DOHH2 (cell line): ENCODE measurements around the gene UBE2D3.

Source experiments
- EZH2phosphoT487 ChIP-seq: fragments of 200-600 bp; sonication (generic); IDR thresholded peaks from 2 replicates; pipeline ENCODE4 v1.6.1; 2017; ENCODE audit warnings: borderline replicate concordance, mild to moderate bottlenecking, antibody characterized with exemption, low read length, moderate library complexity, mixed read lengths
- TF ChIP-seq, protein P1 (sequence below): fragments of 200-600 bp; sonication (generic); IDR thresholded peaks from one replicate; pipeline ENCODE4 v1.5.1; 2014; ENCODE audit warnings: antibody characterized with exemption, mild to moderate bottlenecking, low read depth, low read length; ENCODE audit not compliant: poor library complexity, severe bottlenecking

DNA sequence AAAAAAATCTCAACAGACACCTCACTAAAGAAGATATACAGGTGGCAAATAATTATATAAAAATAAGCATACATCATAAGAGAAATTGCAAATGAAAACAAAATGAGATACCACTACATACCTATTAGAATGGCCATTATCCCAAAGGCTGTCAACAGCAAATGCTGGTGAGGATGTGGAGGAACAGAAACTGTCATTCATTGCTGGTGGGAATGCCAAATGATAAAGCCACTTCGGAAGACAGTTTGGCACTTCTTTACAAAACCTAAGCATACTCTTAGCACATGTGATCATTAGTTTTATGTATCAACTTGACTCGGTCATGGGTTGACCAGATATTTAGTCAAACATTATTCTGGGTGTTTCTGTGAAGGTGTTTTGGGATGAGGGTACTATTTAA is 53.1 kb downstream of the UBE2D3 start:
- TF ChIP-seq, protein P1, sequence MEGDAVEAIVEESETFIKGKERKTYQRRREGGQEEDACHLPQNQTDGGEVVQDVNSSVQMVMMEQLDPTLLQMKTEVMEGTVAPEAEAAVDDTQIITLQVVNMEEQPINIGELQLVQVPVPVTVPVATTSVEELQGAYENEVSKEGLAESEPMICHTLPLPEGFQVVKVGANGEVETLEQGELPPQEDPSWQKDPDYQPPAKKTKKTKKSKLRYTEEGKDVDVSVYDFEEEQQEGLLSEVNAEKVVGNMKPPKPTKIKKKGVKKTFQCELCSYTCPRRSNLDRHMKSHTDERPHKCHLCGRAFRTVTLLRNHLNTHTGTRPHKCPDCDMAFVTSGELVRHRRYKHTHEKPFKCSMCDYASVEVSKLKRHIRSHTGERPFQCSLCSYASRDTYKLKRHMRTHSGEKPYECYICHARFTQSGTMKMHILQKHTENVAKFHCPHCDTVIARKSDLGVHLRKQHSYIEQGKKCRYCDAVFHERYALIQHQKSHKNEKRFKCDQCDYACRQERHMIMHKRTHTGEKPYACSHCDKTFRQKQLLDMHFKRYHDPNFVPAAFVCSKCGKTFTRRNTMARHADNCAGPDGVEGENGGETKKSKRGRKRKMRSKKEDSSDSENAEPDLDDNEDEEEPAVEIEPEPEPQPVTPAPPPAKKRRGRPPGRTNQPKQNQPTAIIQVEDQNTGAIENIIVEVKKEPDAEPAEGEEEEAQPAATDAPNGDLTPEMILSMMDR, result no peak
- no peak for TF ChIP-seq EZH2phosphoT487
